ENCODE measurements around the gene CASQ1.

- TF ChIP-seq POLR2A (IDR thresholded peaks at IDR 0.05; ENCODE audit: low read depth, low read length) (no peak), POLR2AphosphoS5 (IDR thresholded peaks at IDR 0.05; ENCODE audit: insufficient read depth, low read depth, low read length) (peak; percentile 54), JUN (IDR thresholded peaks at IDR 0.05; ENCODE audit: borderline replicate concordance, insufficient read depth, insufficient read length, low read depth) (no peak), EZH2 (IDR thresholded peaks at IDR 0.05; ENCODE audit: borderline replicate concordance, low read depth, low read length, severe bottlenecking) (no peak), FOS (IDR thresholded peaks at IDR 0.05; ENCODE audit: borderline replicate concordance, insufficient read depth, low read length) (no peak), GATA2 (IDR thresholded peaks at IDR 0.05; ENCODE audit: insufficient read depth, insufficient read length, low read depth, low read length) (no peak)
- TF ChIP-seq, protein P1, sequence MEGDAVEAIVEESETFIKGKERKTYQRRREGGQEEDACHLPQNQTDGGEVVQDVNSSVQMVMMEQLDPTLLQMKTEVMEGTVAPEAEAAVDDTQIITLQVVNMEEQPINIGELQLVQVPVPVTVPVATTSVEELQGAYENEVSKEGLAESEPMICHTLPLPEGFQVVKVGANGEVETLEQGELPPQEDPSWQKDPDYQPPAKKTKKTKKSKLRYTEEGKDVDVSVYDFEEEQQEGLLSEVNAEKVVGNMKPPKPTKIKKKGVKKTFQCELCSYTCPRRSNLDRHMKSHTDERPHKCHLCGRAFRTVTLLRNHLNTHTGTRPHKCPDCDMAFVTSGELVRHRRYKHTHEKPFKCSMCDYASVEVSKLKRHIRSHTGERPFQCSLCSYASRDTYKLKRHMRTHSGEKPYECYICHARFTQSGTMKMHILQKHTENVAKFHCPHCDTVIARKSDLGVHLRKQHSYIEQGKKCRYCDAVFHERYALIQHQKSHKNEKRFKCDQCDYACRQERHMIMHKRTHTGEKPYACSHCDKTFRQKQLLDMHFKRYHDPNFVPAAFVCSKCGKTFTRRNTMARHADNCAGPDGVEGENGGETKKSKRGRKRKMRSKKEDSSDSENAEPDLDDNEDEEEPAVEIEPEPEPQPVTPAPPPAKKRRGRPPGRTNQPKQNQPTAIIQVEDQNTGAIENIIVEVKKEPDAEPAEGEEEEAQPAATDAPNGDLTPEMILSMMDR (IDR thresholded peaks at IDR 0.05; ENCODE audit: extremely low read depth in 1 of 2, insufficient read depth in 1 of 2, low read depth in 1 of 2, low read length in 2 of 2), result no peak
- TF ChIP-seq, protein P2, sequence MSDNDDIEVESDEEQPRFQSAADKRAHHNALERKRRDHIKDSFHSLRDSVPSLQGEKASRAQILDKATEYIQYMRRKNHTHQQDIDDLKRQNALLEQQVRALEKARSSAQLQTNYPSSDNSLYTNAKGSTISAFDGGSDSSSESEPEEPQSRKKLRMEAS (IDR thresholded peaks at IDR 0.05; ENCODE audit: insufficient read depth, insufficient read length), result no peak
Observed at GRCh38 chr1:160207771-160208556, 17.6 kb downstream of the CASQ1 start.
